GM23338 (cell line): ENCODE data around the gene ARID4A. TPM values are rescaled to one million over a fixed set of nuclear protein-coding genes. Genes with fewer than 3 reads are reported as not detected.
"Not testable (repeated sequence)": the region's sequence is repeated elsewhere in the genome, so short reads cannot be mapped to it uniquely, and the experiment has no call there.

Experiments used
- ATAC-seq: fragments of 200-7000 bp; cut with Tn5 transposase; 3 replicates; pipeline ENCODE4 v1.9.1; 2020
- DNase-seq: peaks from one replicate; pipeline ENCODE4 v3.0.0-alpha.2; 2015; ENCODE audit warnings: low spot score
- H2AFZ ChIP-seq: fragments of 200-600 bp; sonication (generic); 2 replicates; pipeline ENCODE4 v1.8.0; 2016; ENCODE audit warnings: antibody characterized with exemption, mild to moderate bottlenecking, moderate library complexity
- H3F3A ChIP-seq: fragments of 200-600 bp; sonication (generic); replicated peaks from 2 replicates; pipeline ENCODE4 v1.8.0; 2017; ENCODE audit warnings: antibody characterized with exemption, mixed run types, low read depth
- H3K27ac ChIP-seq: fragments of 200-600 bp; sonication (generic); 2 replicates; pipeline ENCODE4 v1.6.1; 2016; ENCODE audit warnings: low read depth
- H3K27me3 ChIP-seq: fragments of 200-600 bp; sonication (generic); 2 replicates; pipeline ENCODE4 v1.8.0; 2016; ENCODE audit warnings: mild to moderate bottlenecking, mixed run types, moderate library complexity; ENCODE audit not compliant: insufficient read depth
- H3K36me3 ChIP-seq: fragments of 200-600 bp; sonication (generic); 2 replicates; pipeline ENCODE4 v1.8.0; 2016; ENCODE audit warnings: mild to moderate bottlenecking; ENCODE audit not compliant: insufficient read depth
- H3K4me1 ChIP-seq: fragments of 200-600 bp; sonication (generic); 2 replicates; pipeline ENCODE4 v1.8.0; 2016; ENCODE audit warnings: mild to moderate bottlenecking, moderate library complexity; ENCODE audit not compliant: insufficient read depth
- H3K4me2 ChIP-seq: fragments of 200-600 bp; sonication (generic); 2 replicates; pipeline ENCODE4 v1.7.1; 2017; ENCODE audit warnings: mixed run types
- H3K4me3 ChIP-seq: fragments of 200-600 bp; sonication (generic); 2 replicates; pipeline ENCODE4 v1.6.1; 2016; ENCODE audit warnings: mixed run types
- H3K79me2 ChIP-seq: fragments of 200-600 bp; sonication (generic); replicated peaks from 2 replicates; pipeline ENCODE4 v1.8.0; 2017; ENCODE audit warnings: mild to moderate bottlenecking; ENCODE audit not compliant: insufficient read depth
- H3K9me2 ChIP-seq: fragments of 200-600 bp; sonication (generic); 2 replicates; pipeline ENCODE4 v1.8.0; 2017; ENCODE audit not compliant: insufficient read depth
- H4K20me1 ChIP-seq: fragments of 200-600 bp; sonication (generic); replicated peaks from 2 replicates; pipeline ENCODE4 v1.8.0; 2017; ENCODE audit warnings: mild to moderate bottlenecking; ENCODE audit not compliant: insufficient read depth
- H3K27ac Mint-ChIP-seq: 2 replicates; pipeline ENCODE4 v1.8.0; 2020; ENCODE audit warnings: inconsistent platforms, mild to moderate bottlenecking, moderate library complexity, mixed read lengths
- H3K27me3 Mint-ChIP-seq: 3 replicates; pipeline ENCODE4 v1.8.0; 2022; ENCODE audit warnings: low read depth, mild to moderate bottlenecking, moderate library complexity, mixed read lengths, inconsistent platforms; ENCODE audit not compliant: insufficient read depth, poor library complexity
- H3K36me3 Mint-ChIP-seq: 3 replicates; pipeline ENCODE4 v1.8.0; 2021; ENCODE audit warnings: low read depth, mild to moderate bottlenecking, inconsistent platforms, moderate library complexity, mixed read lengths
- H3K4me1 Mint-ChIP-seq: 3 replicates; pipeline ENCODE4 v1.8.0; 2020; ENCODE audit warnings: mild to moderate bottlenecking, inconsistent platforms, mixed read lengths
- H3K4me3 Mint-ChIP-seq: 3 replicates; pipeline ENCODE4 v1.8.0; 2021; ENCODE audit warnings: moderate library complexity, mild to moderate bottlenecking, inconsistent platforms, mixed read lengths
- H3K9me3 Mint-ChIP-seq: 3 replicates; pipeline ENCODE4 v1.8.0; 2020; ENCODE audit warnings: moderate library complexity, mild to moderate bottlenecking, inconsistent platforms, mixed read lengths
- CTCF ChIP-seq, 2 experiments: fragments of 200-600 bp in 1 of 2; sonication (generic) in 1 of 2; conservative IDR thresholded peaks; 2 replicates each; pipeline versions ENCODE4 v1.5.1 to v1.6.1; 2016 to 2017; ENCODE audit warnings: antibody characterized with exemption in 2 of 2, low read depth in 2 of 2, mild to moderate bottlenecking in 2 of 2, moderate library complexity in 1 of 2
- ETS1 ChIP-seq: IDR thresholded peaks from 2 replicates; pipeline ENCODE4 v1.6.1; 2016; ENCODE audit warnings: antibody characterized with exemption
- EZH2 ChIP-seq: fragments of 200-600 bp; sonication (generic); IDR thresholded peaks from one replicate; pipeline ENCODE4 v1.8.0; 2017; ENCODE audit warnings: antibody characterized with exemption, mild to moderate bottlenecking, low read depth; ENCODE audit not compliant: unreplicated experiment
- JUNB ChIP-seq: IDR thresholded peaks from one replicate; pipeline ENCODE4 v1.6.1; 2016; ENCODE audit warnings: antibody characterized with exemption; ENCODE audit not compliant: unreplicated experiment
- NANOG ChIP-seq: IDR thresholded peaks from 2 replicates; pipeline ENCODE4 v1.6.1; 2016; ENCODE audit warnings: antibody characterized with exemption, borderline replicate concordance
- POLR2AphosphoS5 ChIP-seq: IDR thresholded peaks from 2 replicates; pipeline ENCODE4 v1.6.1; 2016; ENCODE audit warnings: antibody characterized with exemption, low read depth
- STAT1 ChIP-seq: IDR thresholded peaks from one replicate; pipeline ENCODE4 v1.6.1; 2016; ENCODE audit warnings: antibody characterized with exemption; ENCODE audit not compliant: unreplicated experiment
- ZNF462 ChIP-seq: fragments of 250-450 bp; sonication (Bioruptor Pico); IDR thresholded peaks from 2 replicates; pipeline ENCODE4 v1.5.0; 2020; ENCODE audit warnings: mild to moderate bottlenecking, moderate library complexity
- polyA plus RNA-seq: library from polyadenylated mRNA; unstranded; fragments of >200 nt; fragmentation: Nextera tagmentation; extraction: Ambion mirVana; gene quantifications from 2 replicates; pipeline ENCODE4 v1.2.1, GENCODE V29; 2016
- total RNA-seq: library from RNA; depleted of rRNA; stranded (reverse); fragments of >200 nt; shearing (Covaris generic); gene quantifications from 2 replicates; pipeline ENCODE4 v1.2.3, GENCODE V29; 2014

Gene ARID4A
- total and polyA plus RNA-seq, 2 experiments from 2014 or later = 9.1 to 25.4 TPM

- H3K36me3 Mint-ChIP-seq = peaks cover 30% of the 10 kb centered on the region
- Histone ChIP-seq H3K4me2 (no peak overlapping the region), H3K79me2 (no peaks in the 10 kb centered on the region), H4K20me1 (no peaks in the 10 kb centered on the region; the same call in 1 of the 2 replicates), H2AFZ (no peak overlapping the region), H3K9me2 (no peaks in the 10 kb centered on the region), H3K36me3 (peaks cover 11% of the 10 kb centered on the region; the same call in 1 of the 2 replicates), H3K27ac (0 out of 2 replicates have a peak overlapping the region, but pooled peaks have one; percentile 34), H3K4me1 (no peaks in the 10 kb centered on the region), H3F3A (no peaks in the 10 kb centered on the region), H3K4me3 (no peak overlapping the region), H3K27me3 (no peaks in the 10 kb centered on the region)
- no peak overlapping the region for H3K4me3 Mint-ChIP-seq
- no peaks in the 10 kb centered on the region for H3K27me3 Mint-ChIP-seq
- H3K9me3 Mint-ChIP-seq = no peaks in the 10 kb centered on the region
- no peak for ATAC-seq
- DNase-seq = no peak
- H3K4me1 Mint-ChIP-seq = no peaks in the 10 kb centered on the region
- TF ChIP-seq ETS1 (no peak), NANOG (no peak), JUNB (no peak), ZNF462 (CRISPR knock-in tag) (no peak), POLR2AphosphoS5 (no peak), STAT1 (no peak), EZH2 (no peak), CTCF (conservative IDR thresholded peaks at IDR 0.05; ENCODE audit: low read depth in 2 of 2) (no peak)
- no peak overlapping the region for H3K27ac Mint-ChIP-seq
These were observed 57.9 kb downstream of the ARID4A start for GRCh38 chr14:58356268-58356667.

GRCh38 chr14:58362272-58362671 is 63.9 kb downstream of the ARID4A start:
- ATAC-seq, H3K27ac ChIP-seq, H3K79me2 ChIP-seq, H2AFZ ChIP-seq, H3K4me3 Mint-ChIP-seq, H3F3A ChIP-seq, H4K20me1 ChIP-seq, H3K27me3 ChIP-seq, H3K9me2 ChIP-seq, H3K4me3 ChIP-seq, H3K4me1 ChIP-seq, H3K4me1 Mint-ChIP-seq, H3K27me3 Mint-ChIP-seq, H3K27ac Mint-ChIP-seq, H3K9me3 Mint-ChIP-seq, H3K4me2 ChIP-seq, DNase-seq: not testable (repeated sequence)
- peaks cover 11% of the 10 kb centered on the region; the same call in 1 of the 2 replicates for H3K36me3 ChIP-seq
- H3K36me3 Mint-ChIP-seq = peaks cover 28% of the 10 kb centered on the region; the same call in 2 of the 3 replicates
